ENCODE measurements around the gene TRIM8. TPM values are rescaled to one million over a fixed set of nuclear protein-coding genes. Genes with fewer than 3 reads are reported as not detected.
"Not testable (repeated sequence)": the region's sequence is repeated elsewhere in the genome, so short reads cannot be mapped to it uniquely, and the experiment has no call there.

Gene TRIM8
- total RNA-seq, 2 experiments from 2014 or later: 54.7 to 55.1 TPM

DNA sequence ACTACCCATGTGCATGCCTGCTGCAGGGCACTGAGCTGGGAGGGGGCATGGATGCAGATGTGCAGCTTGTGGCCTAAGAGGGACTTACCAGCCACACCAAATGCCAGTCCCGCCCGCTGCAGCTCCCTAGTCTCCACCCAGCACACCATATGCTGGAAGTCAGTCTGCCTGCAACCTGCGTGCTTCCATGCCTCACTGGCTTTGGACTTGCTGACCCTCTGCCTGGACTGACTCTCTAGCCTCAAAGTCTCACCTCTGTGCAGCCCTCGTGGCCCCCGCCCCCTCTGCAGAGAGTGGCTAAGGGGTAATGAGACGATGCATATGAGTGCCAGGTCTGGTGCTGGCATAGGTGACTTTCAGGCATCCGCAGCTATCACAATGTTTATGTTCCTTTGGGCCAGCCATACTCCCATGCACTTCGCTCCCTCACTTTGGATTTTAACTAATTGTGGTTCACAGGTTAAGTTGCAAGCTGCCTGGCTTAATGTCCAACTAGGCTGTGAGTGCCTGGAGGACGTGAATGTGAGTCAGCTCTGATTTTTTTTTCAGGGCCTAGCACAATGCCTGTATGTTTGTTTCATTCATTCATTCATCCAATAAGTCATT, 21.7 kb downstream of the TRIM8 start:
- Mint-ChIP-seq H3K27me3 (no peaks in the 10 kb centered on the region), H3K9me3 (no peaks in the 10 kb centered on the region), H3K36me3 (no peaks in the 10 kb centered on the region), H3K27ac (no peak overlapping the region), H3K4me3 (no peak overlapping the region), H3K4me1 (peaks cover 23% of the 10 kb centered on the region)
- POLR2A ChIA-PET: interaction anchor here (0.9 to 2.8 kb wide), 3 partner anchors 12 to 24 kb away, joined by 3 to 9 read pairs (median 5); partner anchors contain the start of gene TRIM8
- ATAC-seq (ENCODE audit: low read depth) (no peak), DNase-seq (no peak)

GRCh38 chr10:102667411-102667810, 23.1 kb downstream of the TRIM8 start:
- not testable (repeated sequence) for H3K9me3 Mint-ChIP-seq; H3K27me3 Mint-ChIP-seq; H3K4me3 Mint-ChIP-seq; DNase-seq; H3K36me3 Mint-ChIP-seq; ATAC-seq (ENCODE audit: low read depth); H3K27ac Mint-ChIP-seq
- peaks cover 13% of the 10 kb centered on the region for H3K4me1 Mint-ChIP-seq
- POLR2A ChIA-PET: interaction anchor here (1.0 to 1.1 kb wide), 2 partner anchors 9 to 14 kb away, joined by 3 to 6 read pairs; no protein-coding TSS in a partner anchor

- ATAC-seq (ENCODE audit: low read depth) (no peak), DNase-seq (no peak)
- POLR2A ChIA-PET: interaction anchor here (1.0 to 9.1 kb wide), 3 partner anchors 9 to 164 kb away, joined by 3 to 94 read pairs (median 33); partner anchors contain the start of genes SUFU and TRIM8
- no peaks in the 10 kb centered on the region for H3K9me3 Mint-ChIP-seq
- H3K4me3 Mint-ChIP-seq: no peak overlapping the region
- H3K27ac Mint-ChIP-seq: peak overlapping the region; percentile 49
- H3K4me1 Mint-ChIP-seq: peaks cover 14% of the 10 kb centered on the region
- H3K27me3 Mint-ChIP-seq: no peaks in the 10 kb centered on the region
- no peaks in the 10 kb centered on the region for H3K36me3 Mint-ChIP-seq
Measured at GRCh38 chr10:102668326-102669107, 24.2 kb downstream of the TRIM8 start.

GRCh38 chr10:102669206-102670064, 25.2 kb downstream of the TRIM8 start:
- Mint-ChIP-seq H3K27me3 (no peaks in the 10 kb centered on the region), H3K27ac (no peak overlapping the region), H3K36me3 (no peaks in the 10 kb centered on the region), H3K4me3 (no peak overlapping the region), H3K9me3 (no peaks in the 10 kb centered on the region), H3K4me1 (peaks cover 23% of the 10 kb centered on the region)
- no peak for ATAC-seq (ENCODE audit: low read depth)
- DNase-seq: no peak
- POLR2A ChIA-PET: interaction anchor here (0.5 to 9.1 kb wide), 6 partner anchors 10 to 165 kb away, joined by 3 to 94 read pairs (median 7); partner anchors contain the start of genes SUFU and TRIM8

DNA sequence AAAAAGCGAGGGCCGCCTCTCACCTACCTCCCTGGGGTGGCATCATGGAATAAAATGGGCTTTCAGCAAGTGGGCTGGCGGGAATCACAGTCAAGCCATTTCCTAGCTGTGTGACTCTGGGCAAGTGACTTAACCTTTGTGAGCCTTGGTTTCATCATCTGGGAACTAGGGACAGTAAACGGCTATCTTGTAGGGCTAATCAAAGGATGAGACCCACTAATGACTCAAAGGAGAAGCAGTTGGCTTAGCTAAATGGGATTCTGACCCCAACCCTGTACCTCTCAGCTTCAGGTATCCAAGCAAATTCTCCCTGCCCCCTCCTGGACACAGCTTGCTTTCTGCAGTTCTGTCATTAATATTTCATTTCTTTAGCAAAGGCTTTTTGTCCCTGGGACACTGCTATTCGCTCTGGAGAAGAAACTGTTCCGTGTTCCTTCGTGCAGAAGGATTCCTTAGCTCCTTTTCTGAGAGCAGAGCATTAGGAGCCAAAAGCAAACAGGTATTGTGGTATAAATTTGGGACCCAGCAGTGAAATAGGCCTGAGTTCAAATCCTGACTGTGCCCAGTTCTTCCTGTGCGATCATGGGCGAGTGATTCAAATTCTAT, 25.9 kb downstream of the TRIM8 start:
- H3K27me3 Mint-ChIP-seq: no peaks in the 10 kb centered on the region
- H3K9me3 Mint-ChIP-seq: no peaks in the 10 kb centered on the region
- no peak overlapping the region for H3K27ac Mint-ChIP-seq
- H3K4me1 Mint-ChIP-seq: peaks cover 30% of the 10 kb centered on the region
- ATAC-seq (ENCODE audit: low read depth) (no peak), DNase-seq (no peak)
- POLR2A ChIA-PET: interaction anchor here (0.5 to 9.1 kb wide), 5 partner anchors 11 to 58 kb away, joined by 3 to 94 read pairs (median 9); partner anchors contain the start of gene TRIM8
- H3K4me3 Mint-ChIP-seq: no peak overlapping the region
- no peaks in the 10 kb centered on the region for H3K36me3 Mint-ChIP-seq

DNA sequence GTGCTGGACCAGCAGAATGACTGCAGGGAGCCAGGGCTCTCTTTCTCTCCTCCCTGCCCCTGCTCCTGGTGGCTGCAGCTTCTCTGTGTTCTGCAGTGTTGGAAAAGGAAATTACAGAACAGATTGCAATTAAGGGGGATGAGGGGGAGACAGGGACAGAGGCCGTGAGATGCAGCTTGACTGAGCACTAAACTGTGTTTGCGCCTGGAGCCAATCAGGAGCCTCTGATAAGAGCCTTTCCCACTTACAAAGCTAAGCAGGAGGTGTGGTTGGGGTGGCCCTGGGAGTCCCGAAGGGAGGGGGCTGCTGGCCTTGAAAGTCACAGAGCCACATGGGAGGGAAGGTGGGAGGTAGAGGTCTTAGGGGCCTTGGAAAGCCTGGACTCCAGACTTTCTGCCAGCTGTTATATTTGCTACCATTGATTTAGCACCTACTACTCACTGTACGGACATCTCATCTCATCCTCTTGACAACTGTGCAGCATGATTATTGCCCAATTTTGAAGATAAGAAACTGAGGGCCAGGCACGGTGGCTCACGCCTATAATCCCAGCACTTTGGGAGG, 26.7 kb downstream of the TRIM8 start:
- DNase-seq (no peak), ATAC-seq (ENCODE audit: low read depth) (no peak)
- Mint-ChIP-seq H3K27me3 (no peaks in the 10 kb centered on the region), H3K27ac (no peak overlapping the region), H3K36me3 (no peaks in the 10 kb centered on the region), H3K9me3 (no peaks in the 10 kb centered on the region), H3K4me3 (no peak overlapping the region), H3K4me1 (peaks cover 38% of the 10 kb centered on the region)
- POLR2A ChIA-PET: interaction anchor here (1.1 to 9.1 kb wide), 4 partner anchors 11 to 29 kb away, joined by 3 to 94 read pairs (median 21); partner anchors contain the start of gene TRIM8

DNA sequence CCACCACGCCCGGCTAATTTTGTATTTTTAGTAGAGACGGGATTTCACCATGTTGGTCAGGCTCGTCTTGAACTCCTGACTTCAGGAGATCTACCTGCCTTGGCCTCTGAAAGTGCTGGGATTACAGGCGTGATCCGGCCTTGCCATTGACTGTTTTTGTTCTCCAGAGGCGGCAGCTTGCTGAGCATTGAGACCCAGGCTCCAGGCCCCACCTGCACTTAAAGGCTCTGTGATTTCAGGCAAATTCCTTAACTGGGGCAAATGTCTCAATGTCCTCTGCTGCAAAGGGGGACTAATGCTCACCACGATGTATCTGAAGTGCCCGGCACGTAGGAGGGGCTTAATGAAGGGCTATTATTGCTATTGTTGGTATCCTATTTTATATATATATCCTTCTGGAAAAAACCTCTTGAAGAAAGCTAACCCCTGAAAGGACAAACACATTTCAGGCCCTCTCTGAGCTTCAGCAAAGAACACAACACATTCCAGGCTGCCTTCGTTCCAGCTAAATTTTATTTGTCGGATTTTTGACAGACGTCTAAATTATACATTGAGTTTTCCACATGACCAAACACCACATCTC, 29.0 kb downstream of the TRIM8 start:
- Mint-ChIP-seq H3K4me3 (peak overlapping the region; percentile 84), H3K36me3 (no peaks in the 10 kb centered on the region), H3K9me3 (no peaks in the 10 kb centered on the region), H3K27me3 (no peaks in the 10 kb centered on the region), H3K4me1 (peaks cover 31% of the 10 kb centered on the region), H3K27ac (peak overlapping the region; percentile 86)
- ATAC-seq (ENCODE audit: low read depth): no peak
- POLR2A ChIA-PET: interaction anchor here (1.5 to 9.1 kb wide), 4 partner anchors 9 to 41 kb away, joined by 4 to 94 read pairs (median 54); partner anchors contain the start of genes ARL3, SFXN2 and TRIM8
- DNase-seq: no peak

- no peaks in the 10 kb centered on the region for H3K9me3 Mint-ChIP-seq
- peak overlapping the region; percentile 86 for H3K27ac Mint-ChIP-seq
- H3K4me1 Mint-ChIP-seq: peaks cover 33% of the 10 kb centered on the region
- H3K4me3 Mint-ChIP-seq: peak overlapping the region; percentile 84
- POLR2A ChIA-PET: interaction anchor here (0.6 to 9.1 kb wide), 10 partner anchors 9 to 241 kb away, joined by 3 to 94 read pairs (median 5); partner anchors contain the start of genes ARL3, CUEDC2, SFXN2 and TRIM8
- DNase-seq (peak; percentile 69), ATAC-seq (ENCODE audit: low read depth) (peak; percentile 90)
- H3K36me3 Mint-ChIP-seq: no peaks in the 10 kb centered on the region
- H3K27me3 Mint-ChIP-seq: no peaks in the 10 kb centered on the region
Measured at GRCh38 chr10:102673819-102674511, 29.7 kb downstream of the TRIM8 start.

DNA sequence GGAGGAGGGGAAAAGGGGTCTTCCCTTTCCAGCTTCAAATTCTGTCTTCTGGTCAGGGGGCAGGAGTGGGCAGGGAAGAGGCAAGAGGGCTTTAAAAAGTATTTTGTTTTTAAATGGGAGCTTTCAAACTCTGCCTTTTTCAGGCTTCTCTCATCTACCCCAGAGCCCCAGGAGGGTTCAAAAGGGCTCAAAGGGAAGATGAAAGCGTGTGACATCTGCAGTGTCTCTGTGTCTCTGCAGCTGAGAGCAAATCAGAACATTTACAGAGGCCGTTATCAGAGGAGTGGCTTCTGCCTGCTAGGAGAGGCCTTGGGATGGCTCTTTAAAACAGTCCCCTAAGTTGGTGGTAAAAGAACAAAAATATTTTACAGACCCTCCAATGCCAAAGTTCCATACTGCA, 30.3 kb downstream of the TRIM8 start:
- no peaks in the 10 kb centered on the region for H3K27me3 Mint-ChIP-seq
- H3K4me3 Mint-ChIP-seq: peak overlapping the region; percentile 84
- peak; percentile 66 for ATAC-seq (ENCODE audit: low read depth)
- no peak for DNase-seq
- peaks cover 33% of the 10 kb centered on the region for H3K4me1 Mint-ChIP-seq
- peak overlapping the region; percentile 68 for H3K27ac Mint-ChIP-seq
- no peaks in the 10 kb centered on the region for H3K36me3 Mint-ChIP-seq
- H3K9me3 Mint-ChIP-seq: no peaks in the 10 kb centered on the region
- POLR2A ChIA-PET: interaction anchor here (0.6 to 9.1 kb wide), 11 partner anchors 10 to 242 kb away, joined by 3 to 94 read pairs (median 4); partner anchors contain the start of genes ARL3, CUEDC2, SFXN2 and TRIM8

- ATAC-seq (ENCODE audit: low read depth) (no peak), DNase-seq (no peak)
- POLR2A ChIA-PET: interaction anchor here (0.9 to 9.1 kb wide), 10 partner anchors 16 to 243 kb away, joined by 3 to 94 read pairs (median 5); partner anchors contain the start of genes ACTR1A, ARL3, CUEDC2 and SFXN2
- H3K27ac Mint-ChIP-seq: peak overlapping the region; percentile 68
- H3K4me3 Mint-ChIP-seq: peak overlapping the region; percentile 84
- no peaks in the 10 kb centered on the region for H3K9me3 Mint-ChIP-seq
- H3K4me1 Mint-ChIP-seq: peaks cover 34% of the 10 kb centered on the region
- no peaks in the 10 kb centered on the region for H3K36me3 Mint-ChIP-seq
- H3K27me3 Mint-ChIP-seq: no peaks in the 10 kb centered on the region
Measured at GRCh38 chr10:102675011-102675665, 30.9 kb downstream of the TRIM8 start.

Data from activated naive CD8-positive, alpha-beta T cell treated with anti-CD3 and anti-CD28 coated beads, Interleukin-2, amount 10 ng/mL, durations not matched to agents 7 days and 5 days (primary cell).